COR-L47 (cell line): ENCODE measurements around the gene APCDD1.
"Not testable (repeated sequence)": the region's sequence is repeated elsewhere in the genome, so short reads cannot be mapped to it uniquely, and the experiment has no call there.

Experiments used
- DNase-seq: peaks from one replicate; lab custom pipeline; 2025; lab: John Stamatoyannopoulos, UW

APCDD1 gene

DNA sequence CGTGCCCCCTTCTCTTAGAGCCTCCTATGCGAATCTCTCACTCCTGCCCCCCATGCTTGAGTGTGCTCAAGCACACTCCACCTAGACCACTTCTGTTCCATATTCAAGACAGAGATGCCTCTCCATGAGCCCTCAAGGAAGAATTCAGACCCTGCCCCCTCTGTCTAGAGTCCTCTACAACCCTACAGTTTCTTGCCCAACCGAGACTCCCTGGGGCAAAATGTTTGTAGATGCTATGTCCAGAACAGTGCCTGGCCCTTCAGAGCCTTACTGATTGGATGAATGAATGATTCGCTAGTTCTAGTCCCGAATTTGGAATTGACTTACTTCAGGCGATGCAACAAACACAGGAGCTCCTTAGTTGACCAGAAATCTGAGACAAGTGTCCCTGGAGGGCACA lies 8.7 kb downstream of the APCDD1 start:
- DNase-seq = no peak

DNA sequence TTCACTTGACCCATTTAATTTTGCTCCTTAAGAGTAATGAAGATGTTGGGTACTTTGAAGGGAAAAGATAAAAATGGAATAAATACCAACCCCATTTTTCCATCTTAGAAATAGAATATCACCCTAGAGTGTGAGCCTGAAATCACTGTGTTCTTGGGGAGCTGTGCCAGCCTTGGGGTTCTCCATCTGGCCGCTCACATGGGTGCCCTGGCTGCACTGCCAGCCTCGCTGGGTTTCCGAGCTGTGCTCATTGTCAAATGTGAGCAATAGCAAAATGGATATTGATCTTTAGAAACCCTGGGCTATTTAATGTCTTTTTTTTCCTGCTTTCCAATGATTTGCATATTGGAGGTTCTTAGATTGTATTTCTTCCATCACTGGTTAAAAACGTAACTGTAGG lies 9.3 kb downstream of the APCDD1 start:
- DNase-seq = no peak

DNA sequence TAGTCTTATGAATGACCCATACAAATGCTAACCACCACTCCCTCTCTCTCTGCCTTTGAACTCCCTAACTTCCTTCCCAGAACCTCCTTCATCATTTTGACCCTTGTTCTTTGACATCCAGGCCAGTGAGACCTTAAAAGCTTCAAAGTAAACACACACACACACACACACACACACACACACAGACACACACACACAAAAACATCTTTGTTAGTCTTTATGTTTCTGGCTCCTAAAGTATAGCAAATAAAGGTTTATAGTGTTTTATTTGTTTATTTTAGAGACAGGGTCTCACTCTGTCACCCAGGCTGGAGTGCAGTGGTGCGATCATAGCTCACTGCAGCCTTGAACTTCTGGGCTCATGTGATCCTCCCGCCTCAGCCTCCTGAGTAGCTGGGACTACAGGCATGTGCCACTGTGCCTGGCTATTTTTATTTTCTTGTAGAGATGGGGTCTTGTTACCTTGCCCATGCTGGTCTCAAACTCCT lies 9.8 kb downstream of the APCDD1 start:
- DNase-seq = not testable (repeated sequence)

DNA sequence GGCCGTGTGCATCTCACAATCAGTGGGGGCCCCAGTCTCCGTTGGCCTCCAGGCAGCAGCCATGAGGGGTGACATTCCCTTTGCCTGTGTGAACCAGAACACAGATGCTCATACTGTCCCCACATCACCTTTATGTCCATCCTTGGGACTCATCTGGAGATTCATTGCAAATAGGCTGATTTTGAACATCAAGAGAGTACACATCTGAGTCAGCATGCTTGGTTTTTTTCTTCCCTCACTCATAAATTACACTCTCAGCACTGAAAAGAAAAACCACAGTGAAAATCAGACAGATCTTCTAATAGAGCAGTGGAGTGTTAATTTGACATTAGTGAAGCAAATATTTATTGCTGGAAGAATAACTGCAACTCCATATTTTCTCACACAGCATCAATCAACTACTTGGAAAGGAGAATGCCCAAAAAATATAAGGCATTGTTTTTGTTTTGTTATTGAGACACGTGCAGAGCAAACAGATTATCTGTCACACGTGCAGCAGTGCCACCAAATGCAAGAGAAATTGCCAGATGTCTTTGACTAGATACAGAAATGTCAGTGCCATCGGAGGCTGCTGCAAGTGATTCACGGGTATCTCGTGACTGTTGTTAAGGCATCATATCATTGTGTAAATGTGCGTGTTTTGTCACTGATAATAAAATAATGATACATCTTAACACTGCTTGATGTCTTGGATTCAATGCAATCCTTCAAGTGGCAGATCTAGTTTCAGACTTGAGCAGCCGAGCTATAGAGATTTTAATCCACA lies 10.9 kb downstream of the APCDD1 start:
- DNase-seq = no peak

DNA sequence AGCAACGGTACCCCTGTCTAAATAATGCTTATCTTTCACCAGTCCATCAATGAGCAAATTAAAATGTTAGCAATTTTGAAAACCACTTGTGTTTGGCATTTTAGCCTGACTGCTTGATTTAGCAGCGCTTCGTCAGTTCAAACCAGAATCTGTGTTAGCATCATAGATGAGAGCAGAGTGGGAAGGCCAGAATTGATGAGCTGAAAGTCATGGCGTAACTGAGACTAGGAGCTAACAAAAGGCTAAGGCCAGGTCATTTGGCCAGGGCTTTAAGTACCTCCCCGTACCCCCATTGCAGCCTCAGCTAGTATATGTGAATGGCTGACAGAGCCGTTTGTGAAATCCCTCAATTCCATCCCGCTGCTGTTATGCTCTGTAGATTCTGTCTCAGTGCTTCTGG lies 16.0 kb downstream of the APCDD1 start:
- no peak for DNase-seq

DNA sequence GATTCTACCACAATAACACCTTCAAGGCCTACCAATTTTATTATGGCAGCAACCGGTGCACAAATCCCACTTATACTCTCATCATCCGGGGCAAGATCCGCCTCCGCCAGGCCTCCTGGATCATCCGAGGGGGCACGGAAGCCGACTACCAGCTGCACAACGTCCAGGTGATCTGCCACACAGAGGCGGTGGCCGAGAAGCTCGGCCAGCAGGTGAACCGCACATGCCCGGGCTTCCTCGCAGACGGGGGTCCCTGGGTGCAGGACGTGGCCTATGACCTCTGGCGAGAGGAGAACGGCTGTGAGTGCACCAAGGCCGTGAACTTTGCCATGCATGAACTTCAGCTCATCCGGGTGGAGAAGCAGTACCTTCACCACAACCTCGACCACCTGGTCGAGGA lies 17.1 kb downstream of the APCDD1 start:
- no peak for DNase-seq

DNA sequence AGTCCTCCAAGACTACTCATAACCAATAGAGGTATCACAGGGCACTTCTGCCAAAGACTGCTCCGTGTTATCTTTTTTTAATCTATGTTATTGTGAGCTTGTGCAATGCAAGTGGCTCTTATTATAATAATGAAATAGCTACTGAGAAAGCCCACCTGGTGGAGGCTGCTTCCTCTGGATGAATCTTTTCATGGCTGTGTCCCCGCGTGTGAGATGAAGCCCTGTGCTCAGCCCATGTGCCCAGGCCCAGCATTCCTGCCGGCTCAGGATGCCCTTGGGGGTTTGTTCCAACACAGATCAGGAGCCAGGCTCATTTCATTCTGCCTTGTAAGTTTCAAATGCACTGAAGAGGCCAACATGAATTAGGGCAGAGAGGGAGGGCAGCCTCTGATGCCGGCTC lies 18.7 kb downstream of the APCDD1 start:
- no peak for DNase-seq

DNA sequence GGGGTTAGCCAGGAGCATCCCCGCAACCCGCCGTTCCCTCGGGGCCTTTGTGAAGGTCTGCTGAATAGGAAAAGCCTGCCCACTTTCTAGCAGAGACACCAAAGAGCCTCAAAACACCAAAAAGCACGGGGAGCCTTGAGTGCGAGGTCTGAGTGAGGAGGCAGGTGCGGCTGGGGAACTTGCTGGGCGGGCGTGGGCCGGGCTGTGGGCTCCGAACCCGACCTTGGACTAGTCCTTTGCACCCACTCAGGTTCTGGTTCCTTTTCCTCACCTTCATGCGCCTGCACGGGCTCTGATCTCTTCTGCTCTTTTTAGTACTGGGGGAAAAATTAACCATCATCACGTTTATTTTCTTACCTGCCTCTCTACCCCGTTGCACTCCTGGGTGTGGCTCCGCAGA lies 19.9 kb downstream of the APCDD1 start:
- DNase-seq = no peak

DNA sequence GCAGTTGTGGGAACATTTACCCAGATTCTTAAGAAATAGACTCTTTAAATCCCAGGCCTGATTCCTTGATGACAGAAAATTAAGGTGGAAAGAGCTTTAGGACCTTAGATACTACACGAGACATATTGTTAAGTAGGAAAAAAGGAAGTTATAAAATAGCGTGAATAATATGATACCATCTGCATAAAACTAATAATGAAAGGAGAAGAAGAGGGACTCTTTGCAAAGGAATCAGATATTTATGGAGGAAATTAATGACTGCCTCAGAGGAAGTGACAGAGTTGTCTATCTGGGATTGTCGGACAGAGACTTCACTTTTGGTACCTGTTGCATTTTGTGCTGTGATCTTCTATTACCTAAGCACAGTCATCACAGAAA lies 20.8 kb downstream of the APCDD1 start:
- no peak for DNase-seq

DNA sequence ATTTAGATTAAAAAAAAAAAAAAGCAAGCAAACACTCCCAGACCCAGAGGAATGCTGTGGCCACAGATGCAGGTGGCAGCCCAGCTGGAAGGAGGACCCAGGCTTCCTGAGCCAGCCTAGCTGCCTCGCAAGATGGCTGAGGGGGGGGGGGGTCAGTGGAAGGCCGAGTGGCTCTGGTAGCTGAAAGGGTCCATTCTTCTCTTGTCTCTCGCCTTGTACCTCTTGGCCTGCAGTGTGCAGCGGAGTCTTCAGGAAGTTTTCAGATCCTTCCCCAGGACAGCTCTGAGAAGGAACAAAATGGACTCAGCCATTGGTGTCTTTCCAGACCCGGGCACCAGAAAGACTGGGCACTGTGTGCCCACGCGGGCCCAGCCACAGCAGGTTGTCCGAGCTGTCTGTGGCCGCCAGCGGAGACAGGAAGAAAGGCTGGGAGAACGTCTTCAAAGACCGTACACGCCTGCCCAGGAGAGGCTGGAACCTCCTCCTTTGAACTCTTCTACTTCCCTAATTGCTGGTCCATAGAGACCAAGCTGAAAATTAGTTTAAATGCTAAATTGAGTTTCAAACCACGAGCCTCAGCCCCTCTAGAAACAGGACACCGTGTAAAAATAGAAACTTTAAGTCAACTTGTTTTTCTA lies 21.3 kb downstream of the APCDD1 start:
- no peak for DNase-seq

DNA sequence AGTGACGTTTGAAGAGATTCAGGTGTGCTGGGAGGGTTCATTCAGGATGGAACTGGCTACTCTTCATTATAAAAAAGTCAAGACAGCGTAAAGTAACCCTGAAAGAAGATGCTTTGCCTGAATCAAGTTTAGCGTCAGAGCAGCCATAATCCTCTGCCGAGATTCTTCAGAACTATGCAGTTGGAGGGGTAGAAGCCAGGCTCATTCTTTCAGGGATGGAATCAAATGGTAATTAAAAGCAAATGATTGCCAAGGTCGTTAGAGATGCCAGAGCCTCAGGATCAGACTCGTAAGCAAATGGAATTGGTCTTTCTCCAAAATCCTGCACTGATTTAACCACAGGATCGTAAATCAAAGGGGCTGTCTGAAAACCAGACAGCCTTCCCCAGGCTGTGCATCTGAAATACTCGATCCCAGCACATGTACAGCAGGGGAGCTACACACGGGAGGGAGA lies 21.9 kb downstream of the APCDD1 start:
- DNase-seq = no peak

DNA sequence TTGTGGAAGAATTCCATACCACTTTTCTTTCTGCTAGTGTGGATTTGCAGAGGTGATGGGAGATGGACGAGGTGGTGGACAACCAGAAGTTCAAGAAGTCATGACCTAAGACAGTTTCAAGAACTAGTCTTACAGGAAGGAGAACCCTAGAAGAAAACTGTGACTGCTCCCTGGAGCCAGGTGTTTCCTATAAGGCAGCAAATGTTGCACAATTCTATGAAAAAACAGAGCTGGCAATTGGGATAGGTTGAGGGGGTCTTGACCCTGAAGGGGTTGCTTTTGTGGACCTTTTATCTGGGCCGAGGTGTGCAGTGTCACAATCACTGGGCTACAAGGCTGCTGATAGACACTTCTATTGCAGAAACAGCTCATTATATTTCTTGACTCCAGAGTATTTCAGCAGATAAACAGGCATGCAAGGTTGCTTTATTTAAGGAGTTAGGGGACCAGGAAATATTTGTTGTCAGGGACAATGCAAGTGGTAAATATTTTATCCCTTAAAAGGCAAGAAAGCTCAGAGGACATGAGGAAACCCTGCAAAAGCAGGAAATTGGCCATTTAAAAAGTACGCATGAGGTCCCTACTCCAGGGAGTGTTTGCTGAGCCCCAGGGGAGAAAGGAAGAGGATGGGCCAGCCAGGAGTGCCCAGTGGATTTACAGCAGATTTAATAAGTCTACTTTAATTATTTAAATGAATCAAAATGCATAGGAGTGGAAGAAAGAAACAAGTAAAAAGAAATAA lies 22.9 kb downstream of the APCDD1 start:
- DNase-seq = peak; percentile 36

DNA sequence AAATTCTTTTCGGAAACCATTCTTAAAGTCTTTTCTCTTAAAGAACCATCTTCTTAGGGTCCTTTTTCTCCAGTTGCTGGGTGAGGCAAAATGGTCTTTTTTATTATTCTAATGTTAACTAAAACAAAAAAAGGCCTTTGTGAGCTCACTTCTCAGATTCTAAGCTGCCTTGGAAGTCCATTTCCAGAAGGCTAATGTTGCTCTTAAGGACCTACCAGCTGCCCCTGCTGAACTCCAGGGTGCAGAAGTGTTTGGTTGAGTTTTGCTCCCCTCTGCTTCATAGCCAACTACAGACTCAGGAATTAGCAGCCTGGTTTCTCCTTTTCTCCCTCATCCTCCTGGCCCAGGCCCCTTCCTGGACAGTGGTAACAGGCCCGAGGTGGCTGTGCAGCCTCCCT lies 23.4 kb downstream of the APCDD1 start:
- no peak for DNase-seq

DNA sequence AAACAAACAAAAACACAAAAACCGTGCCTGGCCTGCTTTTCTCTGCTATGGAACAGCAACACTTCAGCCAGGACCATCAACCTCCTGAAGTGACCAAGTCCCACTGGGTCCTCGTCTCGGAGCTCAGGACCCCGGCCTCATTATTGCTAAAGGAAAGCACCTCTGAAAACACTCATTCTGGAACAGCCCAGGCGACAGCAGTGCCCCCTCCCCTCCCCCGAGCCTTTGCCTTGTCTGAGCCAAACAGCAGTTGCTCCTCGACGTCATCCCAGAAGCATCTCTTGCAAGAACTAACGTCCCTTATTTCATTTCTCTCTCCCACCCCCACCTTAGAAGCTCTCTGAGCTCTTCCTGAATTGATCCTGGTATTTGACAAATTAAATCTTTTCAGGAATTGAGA lies 27.4 kb downstream of the APCDD1 start:
- DNase-seq = no peak

DNA sequence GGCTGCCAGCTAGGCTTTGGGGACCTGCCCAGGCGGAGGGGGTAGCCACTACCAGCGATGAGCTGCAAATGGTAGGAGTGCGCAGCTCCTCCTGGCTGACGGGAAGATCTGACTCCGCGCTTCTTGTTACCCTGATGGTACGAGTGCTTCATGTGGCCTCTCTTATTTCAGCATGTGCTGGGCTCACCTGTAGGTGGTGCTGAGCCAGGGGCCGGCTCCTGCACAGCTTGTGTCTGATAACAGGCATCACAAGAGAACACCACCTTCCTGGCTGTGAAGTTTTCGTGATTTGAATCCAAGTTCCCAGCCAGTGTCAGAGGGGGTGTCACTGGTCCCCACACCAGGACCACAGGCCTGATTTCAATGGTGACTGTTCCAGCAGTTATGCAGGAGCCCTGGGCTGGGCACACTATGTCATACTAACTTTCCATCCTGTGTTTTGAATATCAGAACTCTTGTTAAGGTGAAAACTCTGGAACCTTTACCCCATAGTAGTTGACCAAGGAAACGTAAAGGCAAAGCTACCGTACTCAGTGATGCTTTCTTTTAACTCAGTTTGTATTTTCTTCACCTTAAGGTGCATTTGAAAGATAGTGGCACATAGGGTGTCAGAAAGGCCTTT lies 28.0 kb downstream of the APCDD1 start:
- DNase-seq = no peak

DNA sequence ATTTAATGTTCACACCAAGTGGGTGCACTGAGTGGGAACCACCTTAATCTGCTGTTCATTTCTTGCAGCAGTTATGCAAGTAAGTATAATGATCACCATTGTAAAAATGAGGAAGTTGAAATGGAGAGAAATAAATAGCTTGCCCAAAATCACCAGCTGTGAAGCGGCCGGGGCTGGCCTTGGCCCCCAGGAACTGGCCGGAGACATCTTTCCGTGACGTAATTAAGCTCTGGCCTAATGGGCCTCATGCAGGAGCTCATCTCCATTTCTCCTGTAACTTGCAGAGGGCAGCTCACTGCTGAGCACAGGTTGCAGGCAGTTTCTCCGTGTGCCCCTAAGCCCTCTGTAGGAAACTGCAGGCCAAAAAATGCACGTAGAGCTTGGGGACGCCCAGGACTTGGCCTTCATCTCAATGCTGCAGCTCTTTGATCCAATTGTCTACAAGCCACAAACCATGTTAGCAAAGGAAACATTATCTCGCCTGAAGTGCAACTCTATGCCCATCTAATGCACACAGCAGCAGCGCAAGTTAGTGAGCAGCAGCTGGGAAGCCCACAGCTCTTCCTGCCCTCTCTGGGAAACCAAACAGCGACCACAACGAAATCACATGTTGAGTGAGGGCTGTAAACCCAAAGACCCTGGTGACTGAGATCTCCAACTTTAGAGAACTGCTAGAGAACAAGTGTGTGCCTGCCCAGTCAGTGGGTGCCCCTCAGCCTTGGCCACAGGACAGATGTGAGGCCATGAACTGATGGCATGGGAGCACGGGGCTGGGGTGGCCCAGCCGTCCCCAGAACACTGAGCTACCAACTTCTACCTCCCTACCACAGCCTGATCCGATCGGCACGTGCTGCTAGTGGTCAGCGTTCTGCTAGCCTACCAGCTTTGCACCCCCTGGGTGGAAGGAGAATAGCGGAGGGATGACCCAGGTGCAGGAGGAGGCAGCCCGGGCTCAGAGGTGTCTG lies 28.8 kb downstream of the APCDD1 start:
- DNase-seq = no peak

DNA sequence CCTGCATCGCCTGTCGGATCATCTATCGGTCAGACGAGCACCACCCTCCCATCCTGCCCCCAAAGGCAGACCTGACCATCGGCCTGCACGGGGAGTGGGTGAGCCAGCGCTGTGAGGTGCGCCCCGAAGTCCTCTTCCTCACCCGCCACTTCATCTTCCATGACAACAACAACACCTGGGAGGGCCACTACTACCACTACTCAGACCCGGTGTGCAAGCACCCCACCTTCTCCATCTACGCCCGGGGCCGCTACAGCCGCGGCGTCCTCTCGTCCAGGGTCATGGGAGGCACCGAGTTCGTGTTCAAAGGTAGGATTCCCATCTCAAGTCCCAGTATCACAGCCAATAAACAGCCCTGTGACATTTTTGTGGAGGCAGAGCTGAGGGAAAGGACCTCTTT lies 31.0 kb downstream of the APCDD1 start:
- DNase-seq = no peak

DNA sequence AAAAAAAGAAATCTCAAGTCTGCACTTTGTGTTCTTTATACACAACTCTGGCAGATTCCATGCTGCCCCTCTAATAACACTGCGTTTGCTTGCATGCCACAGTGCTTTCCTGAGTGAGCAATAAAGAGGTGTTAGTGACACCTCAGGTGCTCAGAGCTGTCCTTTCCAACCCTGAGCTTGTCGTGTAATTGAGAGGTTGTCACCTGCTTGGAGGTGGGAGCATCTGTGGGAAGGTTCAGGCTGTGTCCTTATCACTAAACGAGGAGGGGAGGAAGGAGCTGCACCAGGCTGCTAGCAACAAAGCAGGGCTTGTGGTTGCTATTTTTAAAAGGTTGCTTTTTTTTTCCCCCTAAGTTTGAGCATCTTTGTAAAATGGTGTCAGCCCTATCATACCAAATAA lies 31.9 kb downstream of the APCDD1 start:
- DNase-seq = no peak

DNA sequence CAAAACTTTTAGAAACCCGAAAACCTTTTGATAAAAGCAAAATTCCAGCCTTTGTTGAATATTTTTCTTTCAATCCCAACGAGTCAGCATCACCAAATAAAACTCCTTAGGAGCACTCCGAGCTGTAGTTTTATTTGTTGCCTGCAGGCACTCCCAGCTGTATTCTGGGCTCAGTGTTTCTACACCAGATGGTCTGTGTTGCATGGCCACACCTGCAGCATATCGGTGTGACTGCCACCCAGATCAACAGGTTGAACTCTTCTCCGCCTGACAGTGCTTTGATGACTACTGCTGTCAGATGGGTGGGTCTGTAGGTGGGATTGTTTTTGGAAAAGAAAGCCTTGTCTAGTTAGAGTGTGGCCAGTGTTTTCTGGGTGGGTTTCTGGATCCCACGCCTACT lies 32.7 kb downstream of the APCDD1 start:
- no peak for DNase-seq

DNA sequence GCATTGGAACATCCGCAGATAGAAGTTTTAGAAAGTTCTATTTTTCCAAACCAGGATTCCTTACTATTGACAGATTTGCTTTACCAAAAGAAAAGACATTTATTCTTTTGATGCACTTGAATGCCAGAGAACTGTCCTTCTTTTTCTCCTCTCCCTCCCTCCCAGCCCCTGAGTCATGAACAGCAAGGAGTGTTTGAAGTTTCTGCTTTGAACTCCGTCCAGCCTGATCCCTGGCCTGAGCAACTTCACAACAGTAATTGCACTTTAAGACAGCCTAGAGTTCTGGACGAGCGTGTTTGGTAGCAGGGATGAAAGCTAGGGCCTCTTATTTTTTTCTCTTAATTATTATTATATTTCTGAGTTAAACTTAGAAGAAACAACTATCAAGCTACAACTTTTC lies 33.6 kb downstream of the APCDD1 start:
- no peak for DNase-seq

DNA sequence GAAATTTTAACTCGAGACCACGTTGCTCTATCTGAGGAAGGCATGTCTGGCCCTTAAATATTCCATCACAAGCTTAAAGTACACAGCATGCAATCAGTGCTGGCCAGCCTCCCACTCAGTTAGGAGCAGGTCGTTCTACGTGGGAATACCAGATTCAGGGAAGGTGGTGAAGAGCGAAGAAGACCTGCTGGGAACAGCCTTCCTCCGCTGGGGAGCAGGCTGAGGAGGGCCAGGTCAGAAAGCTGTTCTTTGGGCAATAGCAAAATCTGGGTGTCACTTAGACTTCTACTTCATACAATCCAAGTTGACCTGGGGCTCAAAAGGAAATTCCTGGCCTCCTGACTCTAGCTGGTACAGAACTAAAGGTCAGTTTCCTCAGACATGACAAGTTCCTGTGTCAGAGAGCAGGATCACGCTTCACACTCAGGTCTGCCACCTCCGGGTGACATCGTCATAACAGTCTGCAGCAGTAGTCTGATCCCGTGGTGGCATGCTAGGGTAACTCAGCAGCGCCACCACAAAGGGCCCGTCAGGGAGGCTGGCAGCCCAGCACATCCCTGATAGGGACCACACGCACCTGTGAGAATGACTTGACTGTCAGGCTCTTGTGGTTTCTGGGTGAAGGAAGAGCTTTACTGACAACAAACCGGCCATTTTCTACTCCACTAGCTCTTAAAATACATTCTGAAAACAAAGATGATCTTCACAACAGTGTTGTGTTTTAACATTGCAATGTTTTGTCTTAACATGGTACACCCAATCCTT lies 36.1 kb downstream of the APCDD1 start:
- DNase-seq = no peak
